GM12891 (cell line): ENCODE results near the gene SLC25A29.

Source experiments
- DNase-seq: peaks from one replicate; pipeline ENCODE4 v3.0.0; 2011; ENCODE audit warnings: low spot score; ENCODE audit not compliant: insufficient read length
- FAIRE-seq: peaks from 2 replicates; lab custom pipeline; 2011; peaks lifted over from hg19 to GRCh38; lab: Jason Lieb, UNC
- PAX5 ChIP-seq: IDR thresholded peaks from 2 replicates; pipeline ENCODE4 v1.6.1; 2011; ENCODE audit warnings: low read length, moderate library complexity, mild to moderate bottlenecking; ENCODE audit not compliant: insufficient read depth, severe bottlenecking
- POLR2A ChIP-seq: IDR thresholded peaks from 2 replicates; pipeline ENCODE4 v1.6.1; 2011; ENCODE audit warnings: low read depth, low read length, control low read depth
- POLR2AphosphoS5 ChIP-seq: IDR thresholded peaks from 2 replicates; pipeline ENCODE4 v1.6.1; 2011; ENCODE audit warnings: low read depth, low read length, control low read depth
- POU2F2 ChIP-seq: IDR thresholded peaks from 2 replicates; pipeline ENCODE4 v1.6.1; 2011; ENCODE audit warnings: low read depth, mild to moderate bottlenecking, control low read depth, low read length, moderate library complexity
- SPI1 ChIP-seq: IDR thresholded peaks from 2 replicates; pipeline ENCODE4 v1.6.1; 2011; ENCODE audit warnings: low read depth, low read length, control low read depth
- TAF1 ChIP-seq: IDR thresholded peaks from 2 replicates; pipeline ENCODE4 v1.6.1; 2011; ENCODE audit warnings: low read depth, low read length, control low read depth

SLC25A29 gene

GRCh38 chr14:100281286-100282082 is 24.8 kb downstream of the SLC25A29 start:
- FAIRE-seq: no peak
- no peak for DNase-seq
- TF ChIP-seq PAX5: no peak
- no peak; the same call in 1 of the 2 replicates for TF ChIP-seq POLR2A
- no peak for TF ChIP-seq SPI1
- no peak for TF ChIP-seq POLR2AphosphoS5
- no peak for TF ChIP-seq TAF1
- no peak for TF ChIP-seq POU2F2

- DNase-seq: no peak
- no peak for TF ChIP-seq PAX5
- FAIRE-seq: no peak
Observed at GRCh38 chr14:100279563-100279962, 26.7 kb downstream of the SLC25A29 start.

- no peak for FAIRE-seq
- TF ChIP-seq SPI1: no peak
- no peak for TF ChIP-seq POLR2A
- no peak for DNase-seq
Observed at GRCh38 chr14:100279133-100279532, 27.1 kb downstream of the SLC25A29 start.

GRCh38 chr14:100278702-100279101 is 27.5 kb downstream of the SLC25A29 start:
- no peak for DNase-seq
- FAIRE-seq: peak; percentile 16
- no peak for TF ChIP-seq POLR2AphosphoS5
- 0 out of 2 replicates have a peak, but pooled peaks have one; percentile 22 for TF ChIP-seq TAF1

GRCh38 chr14:100275214-100275613 is 31.0 kb downstream of the SLC25A29 start:
- no peak for TF ChIP-seq POLR2A
- TF ChIP-seq TAF1: no peak
- no peak for TF ChIP-seq PAX5
- TF ChIP-seq POU2F2: no peak
- TF ChIP-seq SPI1: no peak
- TF ChIP-seq POLR2AphosphoS5: no peak
- DNase-seq (no peak), FAIRE-seq (no peak)

GRCh38 chr14:100274250-100274649 is 32.0 kb downstream of the SLC25A29 start:
- no peak for TF ChIP-seq POLR2AphosphoS5
- TF ChIP-seq SPI1: no peak
- no peak for TF ChIP-seq TAF1
- no peak for TF ChIP-seq POU2F2
- no peak for TF ChIP-seq POLR2A
- no peak for TF ChIP-seq PAX5
- no peak for FAIRE-seq

GRCh38 chr14:100271247-100271939 is 34.9 kb downstream of the SLC25A29 start:
- DNase-seq: no peak
- no peak for FAIRE-seq
- no peak for TF ChIP-seq SPI1
- no peak for TF ChIP-seq TAF1
- TF ChIP-seq POU2F2: no peak
- TF ChIP-seq POLR2AphosphoS5: no peak
- TF ChIP-seq PAX5: no peak
- no peak for TF ChIP-seq POLR2A

More at GRCh38 chr14:100274250-100274649, 32.0 kb downstream of the SLC25A29 start:
- DNase-seq: no peak

GRCh38 chr14:100268591-100269207 is 37.5 kb downstream of the SLC25A29 start:
- no peak for DNase-seq
- FAIRE-seq: no peak
- TF ChIP-seq POLR2A (no peak), POU2F2 (no peak), SPI1 (no peak), POLR2AphosphoS5 (no peak), PAX5 (no peak)

GRCh38 chr14:100267990-100268389 is 38.3 kb downstream of the SLC25A29 start:
- no peak for FAIRE-seq
- DNase-seq: no peak
- TF ChIP-seq PAX5: no peak
- no peak for TF ChIP-seq TAF1
- TF ChIP-seq SPI1: no peak
- TF ChIP-seq POLR2AphosphoS5: no peak
- TF ChIP-seq POU2F2: no peak
- TF ChIP-seq POLR2A: no peak

- DNase-seq (no peak), FAIRE-seq (no peak)
Observed at GRCh38 chr14:100263141-100263540, 43.1 kb downstream of the SLC25A29 start.

More at GRCh38 chr14:100263141-100263540, 43.1 kb downstream of the SLC25A29 start:
- TF ChIP-seq POLR2A: no peak
